ENCODE measurements around the gene STXBP6. TPM values are rescaled to one million over a fixed set of nuclear protein-coding genes. Genes with fewer than 3 reads are reported as not detected.

The STXBP6 gene
- total and polyA plus RNA-seq, 5 donors: 18.8 to 31.7 (median 30.7) TPM

DNA sequence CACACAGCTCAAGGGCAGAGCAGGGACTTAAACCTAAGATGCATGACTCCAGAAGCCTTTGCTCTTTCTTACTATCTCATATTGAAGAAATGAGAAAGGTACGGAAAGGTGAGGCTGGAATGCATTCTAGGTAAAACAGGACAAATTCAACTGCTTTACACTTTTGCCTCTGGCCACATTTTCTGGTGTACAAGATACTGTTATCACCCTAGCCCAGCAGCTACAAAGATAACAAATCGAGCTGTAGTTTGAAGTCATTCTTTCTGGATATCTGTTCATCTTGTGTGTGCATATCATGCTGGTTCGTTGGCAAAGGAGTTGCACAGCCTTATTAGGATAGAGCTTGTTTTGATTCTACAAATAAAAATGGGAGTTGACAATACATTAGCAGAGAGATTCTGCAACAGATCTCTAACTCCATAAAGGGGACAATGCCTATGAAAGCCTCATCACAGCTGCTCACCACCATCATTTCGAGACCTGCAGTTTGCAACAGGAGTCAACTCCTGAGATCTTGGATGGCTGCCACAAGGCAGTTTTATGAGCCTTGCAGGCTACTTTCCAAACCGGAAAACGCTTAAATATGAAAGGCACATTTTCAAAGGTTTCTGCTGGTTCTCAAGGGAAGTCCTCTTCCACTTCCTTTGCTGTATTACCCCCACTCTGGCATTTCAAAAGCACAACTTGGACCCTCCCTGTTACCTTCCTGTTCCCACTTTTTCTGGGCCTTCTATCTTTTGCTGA, 64.9 kb downstream of the STXBP6 start:
- no peaks in the 10 kb centered on the region for H3K27me3 ChIP-seq (ENCODE audit: control insufficient read depth, insufficient read depth)
- intact Hi-C loops (cut with DNase I): no loop called here
- no peak overlapping the region for H3K27ac ChIP-seq (ENCODE audit: low read length)
- peak in 1 of 2 donors; percentile 35 for ATAC-seq
- H3K4me3 ChIP-seq (ENCODE audit: low read length): no peak overlapping the region
- H3K9me3 ChIP-seq (ENCODE audit: control insufficient read depth, low read length): no peaks in the 10 kb centered on the region
- no peak for DNase-seq
- 50% methylated on average over 6 of the region's 6 CpGs for WGBS
- peaks cover 11% of the 10 kb centered on the region for H3K4me1 ChIP-seq (ENCODE audit: control insufficient read depth, insufficient read depth, low read length)

DNA sequence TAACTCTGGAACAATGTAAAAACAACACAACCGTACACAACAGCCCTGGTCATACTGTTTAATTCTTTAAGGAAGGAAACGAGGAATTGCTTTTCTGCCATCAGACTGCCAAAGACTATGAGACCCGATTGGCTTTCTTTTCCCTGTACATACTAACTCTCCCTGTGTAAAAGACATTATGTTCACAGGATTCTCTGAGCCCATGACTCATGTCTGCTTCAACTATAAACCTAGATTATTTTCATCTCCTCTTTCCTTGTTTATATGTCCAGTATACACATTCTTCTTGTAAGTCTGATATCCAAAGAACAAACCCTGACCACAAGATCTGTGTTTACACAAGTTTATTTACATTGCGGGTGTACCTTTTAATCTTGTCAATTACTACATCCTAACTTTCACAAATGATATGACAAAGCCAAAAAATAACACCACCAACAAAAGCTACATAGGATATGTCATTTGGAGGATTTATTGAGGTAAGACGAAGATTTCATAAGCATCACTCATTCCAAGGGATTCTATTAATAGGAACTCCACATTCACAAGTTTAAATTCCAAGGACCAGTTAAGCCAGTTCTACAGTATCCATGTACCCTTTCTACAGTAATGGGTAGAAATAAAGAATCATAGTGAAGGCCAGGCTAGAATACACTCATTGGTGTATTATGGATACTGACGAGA, 67.3 kb downstream of the STXBP6 start:
- ATAC-seq (peak in 1 of 2 donors; percentile 28), DNase-seq (no peak)
- Histone ChIP-seq H3K9me3 (ENCODE audit: control insufficient read depth, low read length) (no peaks in the 10 kb centered on the region), H3K4me1 (ENCODE audit: control insufficient read depth, insufficient read depth, low read length) (peaks cover 11% of the 10 kb centered on the region), H3K4me3 (ENCODE audit: low read length) (no peak overlapping the region), H3K27me3 (ENCODE audit: control insufficient read depth, insufficient read depth) (no peaks in the 10 kb centered on the region), H3K27ac (ENCODE audit: low read length) (no peak overlapping the region)
- WGBS: 90% methylated on average over 6 of the region's 6 CpGs
- intact Hi-C loops (cut with DNase I): no loop called here

- Histone ChIP-seq H3K27me3 (ENCODE audit: control insufficient read depth, insufficient read depth) (no peaks in the 10 kb centered on the region), H3K4me3 (ENCODE audit: low read length) (no peak overlapping the region), H3K27ac (ENCODE audit: low read length) (no peak overlapping the region), H3K9me3 (ENCODE audit: control insufficient read depth, low read length) (no peaks in the 10 kb centered on the region), H3K4me1 (ENCODE audit: control insufficient read depth, insufficient read depth, low read length) (peaks cover 2% of the 10 kb centered on the region)
- DNase-seq: no peak
- intact Hi-C loops (cut with DNase I): loop anchor here in 1 of 4 donors (10.0 kb wide), 1 partner anchor 65 kb away; no protein-coding TSS in a partner anchor
- WGBS: 87% methylated on average over 2 of the region's 2 CpGs
- no peak for ATAC-seq
These were observed 70.2 kb downstream of the STXBP6 start for GRCh38 chr14:24979725-24980239.

- ATAC-seq (no peak), DNase-seq (no peak)
- Histone ChIP-seq H3K9me3 (ENCODE audit: control insufficient read depth, low read length) (no peaks in the 10 kb centered on the region), H3K4me1 (ENCODE audit: control insufficient read depth, insufficient read depth, low read length) (peaks cover 3% of the 10 kb centered on the region), H3K27me3 (ENCODE audit: control insufficient read depth, insufficient read depth) (no peaks in the 10 kb centered on the region), H3K4me3 (ENCODE audit: low read length) (no peak overlapping the region), H3K27ac (ENCODE audit: low read length) (no peak overlapping the region)
- WGBS: 75% methylated on average over 2 of the region's 2 CpGs
- intact Hi-C loops (cut with DNase I): loop anchor here in 1 of 4 donors (10.0 kb wide), 1 partner anchor 66 kb away; no protein-coding TSS in a partner anchor
These were observed 70.9 kb downstream of the STXBP6 start for GRCh38 chr14:24978862-24979724.

DNA sequence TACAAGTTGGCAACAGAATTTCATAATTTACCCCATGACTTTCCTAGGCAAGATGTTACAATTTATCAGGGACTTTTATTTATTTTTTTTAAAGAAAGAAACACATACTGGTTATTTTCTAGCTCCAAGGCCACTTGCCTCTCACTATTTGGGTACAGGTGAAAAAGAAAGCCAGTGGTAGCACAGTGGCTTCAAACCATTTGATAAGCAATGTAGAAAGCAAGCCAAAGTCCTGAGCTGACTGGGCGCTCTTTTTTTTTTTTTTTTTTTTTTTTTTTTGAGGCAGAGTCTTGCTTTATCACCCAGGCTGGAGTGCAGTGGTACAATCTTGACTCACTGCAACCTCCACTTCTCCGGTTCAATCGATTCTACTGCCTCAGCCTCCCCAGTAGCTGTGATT, 73.3 kb downstream of the STXBP6 start:
- no peak overlapping the region for H3K27ac ChIP-seq (ENCODE audit: low read length)
- DNase-seq (no peak), ATAC-seq (no peak)
- intact Hi-C loops (cut with DNase I): loop anchor here in 1 of 4 donors (10.0 kb wide), 1 partner anchor 68 kb away; no protein-coding TSS in a partner anchor
- peaks cover 3% of the 10 kb centered on the region for H3K4me1 ChIP-seq (ENCODE audit: control insufficient read depth, insufficient read depth, low read length)
- no peak overlapping the region for H3K4me3 ChIP-seq (ENCODE audit: low read length)
- WGBS: 86% methylated on average over 3 of the region's 3 CpGs
- H3K9me3 ChIP-seq (ENCODE audit: control insufficient read depth, low read length): no peaks in the 10 kb centered on the region
- no peaks in the 10 kb centered on the region for H3K27me3 ChIP-seq (ENCODE audit: control insufficient read depth, insufficient read depth)

- 78% methylated on average over 2 of the region's 2 CpGs for WGBS
- intact Hi-C loops (cut with DNase I): loop anchor here in 1 of 4 donors (10.0 kb wide), 1 partner anchor 69 kb away; no protein-coding TSS in a partner anchor
- peaks cover 4% of the 10 kb centered on the region for H3K4me1 ChIP-seq (ENCODE audit: control insufficient read depth, insufficient read depth, low read length)
- H3K9me3 ChIP-seq (ENCODE audit: control insufficient read depth, low read length): no peaks in the 10 kb centered on the region
- DNase-seq (no peak), ATAC-seq (peak in 1 of 2 donors; percentile 21)
- no peaks in the 10 kb centered on the region for H3K27me3 ChIP-seq (ENCODE audit: control insufficient read depth, insufficient read depth)
- no peak overlapping the region for H3K4me3 ChIP-seq (ENCODE audit: low read length)
- H3K27ac ChIP-seq (ENCODE audit: low read length): no peak overlapping the region
These were observed 74.6 kb downstream of the STXBP6 start for GRCh38 chr14:24975393-24975792.

- Histone ChIP-seq H3K27me3 (ENCODE audit: control insufficient read depth, insufficient read depth) (no peaks in the 10 kb centered on the region), H3K4me3 (ENCODE audit: low read length) (peak overlapping the region; percentile 20), H3K27ac (ENCODE audit: low read length) (no peak overlapping the region), H3K4me1 (ENCODE audit: control insufficient read depth, insufficient read depth, low read length) (peaks cover 4% of the 10 kb centered on the region), H3K9me3 (ENCODE audit: control insufficient read depth, low read length) (no peaks in the 10 kb centered on the region)
- intact Hi-C loops (cut with DNase I): loop anchor here in 1 of 4 donors (10.0 kb wide), 1 partner anchor 70 kb away; no protein-coding TSS in a partner anchor
- no peak for DNase-seq
- peak in 1 of 2 donors; percentile 49 for ATAC-seq
- WGBS: 27% methylated on average over 2 of the region's 2 CpGs
These were observed 75.2 kb downstream of the STXBP6 start for GRCh38 chr14:24974591-24975374.

DNA sequence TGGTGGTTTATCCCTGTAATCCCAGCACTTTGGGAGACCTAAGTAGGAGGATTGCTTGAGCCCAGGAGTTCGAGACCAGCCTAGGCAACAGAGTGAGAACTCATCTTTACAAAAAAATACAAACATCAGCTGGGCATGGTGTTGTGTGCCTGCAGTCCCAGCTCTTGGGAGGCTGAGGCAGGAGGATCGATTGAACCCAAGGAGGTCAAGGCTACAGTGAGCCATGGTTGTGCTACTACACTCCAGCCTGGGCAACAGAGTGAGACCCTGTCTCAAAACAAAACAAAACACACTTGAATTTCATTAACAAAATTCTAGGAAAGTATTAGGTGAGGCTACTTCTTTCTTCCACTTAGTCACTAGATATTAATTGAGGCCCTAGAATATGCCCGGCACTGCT, 77.1 kb downstream of the STXBP6 start:
- Histone ChIP-seq H3K27me3 (ENCODE audit: control insufficient read depth, insufficient read depth) (no peaks in the 10 kb centered on the region), H3K9me3 (ENCODE audit: control insufficient read depth, low read length) (no peaks in the 10 kb centered on the region), H3K4me3 (ENCODE audit: low read length) (no peak overlapping the region), H3K27ac (ENCODE audit: low read length) (no peak overlapping the region), H3K4me1 (ENCODE audit: control insufficient read depth, insufficient read depth, low read length) (peaks cover 4% of the 10 kb centered on the region)
- DNase-seq (no peak), ATAC-seq (no peak)
- WGBS: 95% methylated on average over 3 of the region's 3 CpGs
- intact Hi-C loops (cut with DNase I): loop anchor here in 1 of 4 donors (10.0 kb wide), 1 partner anchor 72 kb away; no protein-coding TSS in a partner anchor

DNA sequence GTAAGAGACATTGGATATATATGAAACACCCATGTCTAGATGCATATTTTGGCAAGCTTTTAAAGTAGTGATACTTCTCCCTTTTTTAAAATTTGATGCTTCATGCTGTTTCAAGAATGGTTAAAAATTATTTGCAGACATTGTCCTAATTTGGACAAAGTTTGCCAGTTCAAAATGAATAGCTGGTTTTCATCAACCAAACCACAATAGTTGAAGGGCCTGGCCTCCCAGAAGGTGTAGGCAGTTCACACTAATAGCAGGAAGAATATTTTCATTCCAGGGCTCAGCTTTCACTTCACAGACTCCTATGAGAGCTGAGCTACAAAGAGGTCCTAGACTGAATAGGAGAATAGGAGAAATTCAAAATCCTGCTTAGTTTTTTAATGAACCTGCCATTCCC, 78.7 kb downstream of the STXBP6 start:
- intact Hi-C loops (cut with DNase I): loop anchor here in 1 of 4 donors (10.0 kb wide), 1 partner anchor 74 kb away; no protein-coding TSS in a partner anchor
- Histone ChIP-seq H3K27me3 (ENCODE audit: control insufficient read depth, insufficient read depth) (no peaks in the 10 kb centered on the region), H3K4me1 (ENCODE audit: control insufficient read depth, insufficient read depth, low read length) (peaks cover 4% of the 10 kb centered on the region), H3K4me3 (ENCODE audit: low read length) (no peak overlapping the region), H3K27ac (ENCODE audit: low read length) (no peak overlapping the region), H3K9me3 (ENCODE audit: control insufficient read depth, low read length) (no peaks in the 10 kb centered on the region)
- DNase-seq: no peak
- ATAC-seq: no peak

- Histone ChIP-seq H3K27me3 (ENCODE audit: control insufficient read depth, insufficient read depth) (no peaks in the 10 kb centered on the region), H3K9me3 (ENCODE audit: control insufficient read depth, low read length) (no peaks in the 10 kb centered on the region), H3K4me3 (ENCODE audit: low read length) (no peak overlapping the region), H3K4me1 (ENCODE audit: control insufficient read depth, insufficient read depth, low read length) (peaks cover 4% of the 10 kb centered on the region), H3K27ac (ENCODE audit: low read length) (no peak overlapping the region)
- DNase-seq (no peak), ATAC-seq (peak in 1 of 2 donors; percentile 10)
- intact Hi-C loops (cut with DNase I): no loop called here
- 51% methylated on average over 1 of the region's 1 CpG for WGBS
These were observed 83.4 kb downstream of the STXBP6 start for GRCh38 chr14:24966579-24966964.

Data from right cardiac atrium (tissue), 5 donors.